ENCODE measurements around the gene TCP11.

TCP11 gene

DNA sequence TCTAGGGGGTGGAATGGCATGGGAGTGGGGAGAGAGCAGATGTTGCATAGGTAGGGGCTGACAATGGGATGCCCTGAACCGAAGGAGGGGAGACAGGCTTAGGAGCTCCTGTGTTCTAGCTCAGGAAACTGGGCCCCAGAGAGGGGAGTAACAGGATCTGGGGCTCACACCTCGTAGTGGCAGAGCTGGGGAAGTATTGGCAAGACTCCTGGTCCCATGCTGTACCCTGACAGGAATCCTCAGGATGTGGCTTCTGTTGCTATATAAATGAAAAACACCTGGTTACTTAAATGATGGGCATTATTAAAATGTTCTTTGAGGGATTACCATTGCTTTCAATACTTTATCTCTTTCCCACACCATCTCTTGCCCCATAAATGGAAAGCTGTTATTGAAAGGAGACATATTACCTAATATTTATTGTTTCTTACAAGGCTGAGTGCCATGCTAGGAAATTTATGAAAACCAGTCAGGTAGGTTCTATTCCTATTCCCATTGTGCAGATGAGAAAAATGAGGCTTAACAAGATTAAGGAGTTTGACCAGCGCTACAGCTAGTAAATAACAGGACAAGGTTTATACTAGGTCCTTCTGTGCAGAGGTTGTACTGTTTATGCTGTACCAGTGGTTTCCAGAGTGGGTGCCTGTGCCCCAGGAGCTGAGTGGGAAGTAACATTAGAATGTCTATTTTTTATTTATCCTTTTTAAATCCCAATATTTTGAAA, 35.3 kb upstream of the TCP11 start:
- Histone ChIP-seq H4K91ac (ENCODE audit: low read depth, low read length, poor library complexity) (no peak overlapping the region), H3K9ac (ENCODE audit: low read depth, low read length, poor library complexity) (no peak overlapping the region), H3K4me2 (ENCODE audit: insufficient read depth, low read length, poor library complexity, severe bottlenecking) (no peak overlapping the region), H3K4me1 (ENCODE audit: control insufficient read depth in 2 of 2, insufficient read depth in 1 of 2, low read depth in 1 of 2, low read length in 2 of 2) (peaks cover 6 to 12% of the 10 kb centered on the region in 2 donors), H2BK12ac (ENCODE audit: low read length) (no peak overlapping the region), H2BK120ac (ENCODE audit: low read depth, low read length) (no peak overlapping the region), H3K23ac (ENCODE audit: low read depth, low read length, poor library complexity) (no peak overlapping the region), H3K18ac (ENCODE audit: low read length) (no peak overlapping the region), H3K14ac (ENCODE audit: low read length) (no peak overlapping the region), H3K27me3 (ENCODE audit: control insufficient read depth in 3 of 3, insufficient read depth in 3 of 3, low read depth in 1 of 3, low read length in 3 of 3) (no peaks in the 10 kb centered on the region), H2AFZ (ENCODE audit: low read length) (no peak overlapping the region), H3K9me3 (replicated peaks in 1 of 2; ENCODE audit: control insufficient read depth in 2 of 2, insufficient read depth in 1 of 2, low read depth in 1 of 2, low read length in 2 of 2) (no peaks in the 10 kb centered on the region), H3K4me3 (ENCODE audit: low read length in 2 of 2) (no peak overlapping the region), H3K36me3 (replicated peaks in 1 of 2; ENCODE audit: control insufficient read depth in 2 of 2, insufficient read depth in 2 of 2, low read length in 2 of 2) (no peaks in the 10 kb centered on the region), H4K8ac (ENCODE audit: low read depth, low read length) (no peak overlapping the region), H2BK5ac (ENCODE audit: low read length) (no peak overlapping the region), H3K27ac (replicated peaks; ENCODE audit: low read length) (no peak overlapping the region), H3K79me1 (ENCODE audit: low read depth, low read length) (no peaks in the 10 kb centered on the region), H3K4ac (ENCODE audit: low read length) (no peak overlapping the region), H2AK5ac (ENCODE audit: low read depth, low read length) (no peak overlapping the region), H2BK15ac (ENCODE audit: low read length) (no peak overlapping the region)
- no CpG with 5 or more reads among the region's 3 CpGs for WGBS, 2 donors (ENCODE audit: extremely low coverage in 2 of 2, insufficient read length in 2 of 2, insufficient replicate concordance in 1 of 2)
- DNase-seq (ENCODE audit: low spot score): no peak

DNA sequence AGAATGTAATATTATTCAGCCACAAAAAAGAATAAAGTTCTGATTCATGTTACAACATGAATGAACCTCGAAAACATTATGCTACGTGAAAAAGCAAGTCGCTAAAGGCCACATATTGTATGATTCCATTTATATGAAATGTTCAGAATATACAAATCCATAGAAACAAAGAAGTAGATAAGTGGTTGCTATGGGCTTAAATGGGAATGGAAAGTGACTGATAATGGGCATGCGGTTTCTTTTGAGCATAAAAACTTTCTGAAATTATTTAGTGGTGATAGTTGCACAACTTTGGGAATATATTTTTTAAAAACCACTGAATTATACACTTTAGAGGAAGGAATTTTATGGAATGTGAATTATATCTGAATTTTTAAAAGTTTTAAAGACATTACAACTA, 33.4 kb upstream of the TCP11 start:
- peaks cover 8 to 11% of the 10 kb centered on the region in 2 donors for H3K4me1 ChIP-seq (ENCODE audit: control insufficient read depth in 2 of 2, insufficient read depth in 1 of 2, low read depth in 1 of 2, low read length in 2 of 2)
- H3K79me1 ChIP-seq (ENCODE audit: low read depth, low read length): no peaks in the 10 kb centered on the region
- no peak overlapping the region for H2AK5ac ChIP-seq (ENCODE audit: low read depth, low read length)
- no peak overlapping the region for H3K4ac ChIP-seq (ENCODE audit: low read length)
- no peak overlapping the region for H3K9ac ChIP-seq (ENCODE audit: low read depth, low read length, poor library complexity)
- no peak overlapping the region for H4K8ac ChIP-seq (ENCODE audit: low read depth, low read length)
- H3K23ac ChIP-seq (ENCODE audit: low read depth, low read length, poor library complexity): no peak overlapping the region
- H3K27me3 ChIP-seq (ENCODE audit: control insufficient read depth in 3 of 3, insufficient read depth in 3 of 3, low read depth in 1 of 3, low read length in 3 of 3): no peaks in the 10 kb centered on the region
- no peak overlapping the region for H2BK120ac ChIP-seq (ENCODE audit: low read depth, low read length)
- H2BK15ac ChIP-seq (ENCODE audit: low read length): no peak overlapping the region
- H3K14ac ChIP-seq (ENCODE audit: low read length): no peak overlapping the region
- no peak overlapping the region for H3K18ac ChIP-seq (ENCODE audit: low read length)
- H2BK5ac ChIP-seq (ENCODE audit: low read length): no peak overlapping the region
- no peak overlapping the region for H4K91ac ChIP-seq (ENCODE audit: low read depth, low read length, poor library complexity)
- no peak overlapping the region for H3K27ac ChIP-seq (replicated peaks; ENCODE audit: low read length)
- H3K4me2 ChIP-seq (ENCODE audit: insufficient read depth, low read length, poor library complexity, severe bottlenecking): no peak overlapping the region
- H2AFZ ChIP-seq (ENCODE audit: low read length): no peak overlapping the region
- no peak overlapping the region for H2BK12ac ChIP-seq (ENCODE audit: low read length)
- no peaks in the 10 kb centered on the region for H3K36me3 ChIP-seq (replicated peaks in 1 of 2; ENCODE audit: control insufficient read depth in 2 of 2, insufficient read depth in 2 of 2, low read length in 2 of 2)
- no CpG with 5 or more reads among the region's 4 CpGs for whole genome bisulfite sequencing, 2 donors (ENCODE audit: extremely low coverage in 2 of 2, insufficient read length in 2 of 2, insufficient replicate concordance in 1 of 2)
- no peak overlapping the region for H3K4me3 ChIP-seq (ENCODE audit: low read length in 2 of 2)
- peaks cover 0 to 2% of the 10 kb centered on the region in 2 donors for H3K9me3 ChIP-seq (replicated peaks in 1 of 2; ENCODE audit: control insufficient read depth in 2 of 2, insufficient read depth in 1 of 2, low read depth in 1 of 2, low read length in 2 of 2)
- DNase-seq (ENCODE audit: low spot score): no peak

DNA sequence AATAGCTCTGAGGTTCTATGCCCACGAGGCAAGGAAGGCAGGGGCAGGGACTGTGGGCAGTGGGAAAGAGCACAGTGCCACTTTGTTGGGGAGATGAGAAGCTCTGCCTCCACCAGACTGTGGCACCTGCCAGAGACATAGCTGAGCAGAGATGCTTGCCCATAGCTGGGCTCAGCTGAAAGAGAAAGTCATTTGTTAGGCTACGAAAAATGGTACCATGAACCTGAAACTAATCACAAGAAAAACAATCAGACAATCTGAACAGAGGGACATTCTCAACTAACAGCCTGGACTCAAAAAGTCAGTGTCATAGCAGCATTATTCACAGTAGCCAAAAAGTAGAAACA, 32.9 kb upstream of the TCP11 start:
- H2BK12ac ChIP-seq (ENCODE audit: low read length): no peak overlapping the region
- no peak overlapping the region for H3K23ac ChIP-seq (ENCODE audit: low read depth, low read length, poor library complexity)
- H3K4me3 ChIP-seq (ENCODE audit: low read length in 2 of 2): no peak overlapping the region
- peak overlapping the region; percentile 38 for H2AFZ ChIP-seq (ENCODE audit: low read length)
- WGBS, 2 donors (ENCODE audit: extremely low coverage in 2 of 2, insufficient read length in 2 of 2, insufficient replicate concordance in 1 of 2): no CpG with 5 or more reads among the region's 2 CpGs
- H2AK5ac ChIP-seq (ENCODE audit: low read depth, low read length): peak overlapping the region; percentile 20
- H4K8ac ChIP-seq (ENCODE audit: low read depth, low read length): no peak overlapping the region
- no peak overlapping the region for H4K91ac ChIP-seq (ENCODE audit: low read depth, low read length, poor library complexity)
- no peak overlapping the region for H2BK15ac ChIP-seq (ENCODE audit: low read length)
- no peak overlapping the region for H3K18ac ChIP-seq (ENCODE audit: low read length)
- H3K9ac ChIP-seq (ENCODE audit: low read depth, low read length, poor library complexity): no peak overlapping the region
- H3K4me1 ChIP-seq (ENCODE audit: control insufficient read depth in 2 of 2, insufficient read depth in 1 of 2, low read depth in 1 of 2, low read length in 2 of 2): peaks cover 7 to 9% of the 10 kb centered on the region in 2 donors
- no peak overlapping the region for H3K27ac ChIP-seq (replicated peaks; ENCODE audit: low read length)
- H3K36me3 ChIP-seq (replicated peaks in 1 of 2; ENCODE audit: control insufficient read depth in 2 of 2, insufficient read depth in 2 of 2, low read length in 2 of 2): no peaks in the 10 kb centered on the region
- no peaks in the 10 kb centered on the region for H3K27me3 ChIP-seq (ENCODE audit: control insufficient read depth in 3 of 3, insufficient read depth in 3 of 3, low read depth in 1 of 3, low read length in 3 of 3)
- no peak overlapping the region for H3K4me2 ChIP-seq (ENCODE audit: insufficient read depth, low read length, poor library complexity, severe bottlenecking)
- H3K4ac ChIP-seq (ENCODE audit: low read length): no peak overlapping the region
- H3K9me3 ChIP-seq (replicated peaks in 1 of 2; ENCODE audit: control insufficient read depth in 2 of 2, insufficient read depth in 1 of 2, low read depth in 1 of 2, low read length in 2 of 2): peaks cover 0 to 2% of the 10 kb centered on the region in 2 donors
- no peak overlapping the region for H2BK120ac ChIP-seq (ENCODE audit: low read depth, low read length)
- no peak overlapping the region for H2BK5ac ChIP-seq (ENCODE audit: low read length)
- H3K14ac ChIP-seq (ENCODE audit: low read length): no peak overlapping the region
- H3K79me1 ChIP-seq (ENCODE audit: low read depth, low read length): no peaks in the 10 kb centered on the region
- DNase-seq (ENCODE audit: low spot score): no peak

DNA sequence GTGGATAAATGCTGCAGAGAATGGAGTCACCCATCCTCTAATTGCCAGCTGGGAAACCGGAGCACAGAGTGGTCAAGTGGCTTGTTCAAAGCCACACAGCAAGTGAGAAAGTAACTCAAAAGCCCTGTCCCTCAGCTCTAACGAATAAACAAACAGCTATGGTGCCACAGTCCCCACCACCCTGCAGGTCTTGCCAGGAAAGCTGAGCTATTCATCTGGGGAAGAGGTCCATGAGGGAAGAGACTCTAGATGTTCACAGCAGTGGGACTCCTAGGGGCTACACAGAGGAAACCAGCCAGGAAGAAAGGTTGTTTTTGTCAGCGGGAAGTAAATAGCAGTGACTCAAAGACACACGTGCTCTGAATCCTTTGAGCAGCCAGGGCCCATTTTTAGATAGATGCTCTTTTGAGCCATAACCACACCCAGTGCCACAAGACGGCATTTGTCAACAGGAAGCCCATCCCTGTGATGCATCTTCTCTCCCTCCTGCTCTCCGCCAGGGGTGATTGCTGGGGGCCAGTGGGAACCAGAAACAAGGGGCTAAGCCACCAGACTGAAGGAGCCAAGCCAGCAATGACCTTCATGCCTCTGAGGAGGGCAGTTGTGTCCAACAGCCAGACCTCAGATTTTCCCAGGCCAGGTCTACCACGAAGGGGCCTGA, 32.4 kb upstream of the TCP11 start:
- Histone ChIP-seq H2BK120ac (ENCODE audit: low read depth, low read length) (no peak overlapping the region), H3K27ac (replicated peaks; ENCODE audit: low read length) (no peak overlapping the region), H3K27me3 (ENCODE audit: control insufficient read depth in 3 of 3, insufficient read depth in 3 of 3, low read depth in 1 of 3, low read length in 3 of 3) (no peaks in the 10 kb centered on the region), H2BK5ac (ENCODE audit: low read length) (no peak overlapping the region), H2AFZ (ENCODE audit: low read length) (peak overlapping the region; percentile 38), H3K9me3 (replicated peaks in 1 of 2; ENCODE audit: control insufficient read depth in 2 of 2, insufficient read depth in 1 of 2, low read depth in 1 of 2, low read length in 2 of 2) (peaks cover 0 to 2% of the 10 kb centered on the region in 2 donors), H3K79me1 (ENCODE audit: low read depth, low read length) (no peaks in the 10 kb centered on the region), H4K8ac (ENCODE audit: low read depth, low read length) (no peak overlapping the region), H2AK5ac (ENCODE audit: low read depth, low read length) (peak overlapping the region; percentile 20), H4K91ac (ENCODE audit: low read depth, low read length, poor library complexity) (no peak overlapping the region), H3K4me1 (ENCODE audit: control insufficient read depth in 2 of 2, insufficient read depth in 1 of 2, low read depth in 1 of 2, low read length in 2 of 2) (peaks cover 7 to 13% of the 10 kb centered on the region in 2 donors), H3K4me3 (ENCODE audit: low read length in 2 of 2) (no peak overlapping the region), H3K36me3 (replicated peaks in 1 of 2; ENCODE audit: control insufficient read depth in 2 of 2, insufficient read depth in 2 of 2, low read length in 2 of 2) (no peaks in the 10 kb centered on the region), H2BK15ac (ENCODE audit: low read length) (no peak overlapping the region), H3K4ac (ENCODE audit: low read length) (no peak overlapping the region), H3K23ac (ENCODE audit: low read depth, low read length, poor library complexity) (no peak overlapping the region), H2BK12ac (ENCODE audit: low read length) (no peak overlapping the region), H3K14ac (ENCODE audit: low read length) (no peak overlapping the region), H3K9ac (ENCODE audit: low read depth, low read length, poor library complexity) (no peak overlapping the region), H3K18ac (ENCODE audit: low read length) (no peak overlapping the region), H3K4me2 (ENCODE audit: insufficient read depth, low read length, poor library complexity, severe bottlenecking) (no peak overlapping the region)
- no peak for DNase-seq (ENCODE audit: low spot score)
- no CpG with 5 or more reads among the region's 7 CpGs for WGBS, 2 donors (ENCODE audit: extremely low coverage in 2 of 2, insufficient read length in 2 of 2, insufficient replicate concordance in 1 of 2)
